Pancreas (tissue), 10 donors: ENCODE measurements around the gene ARL8A. TPM values are rescaled to one million over a fixed set of nuclear protein-coding genes. Genes with fewer than 3 reads are reported as not detected.

ENCODE experiments used
- ATAC-seq, 4 donors: fragments of 200-7000 bp; cut with Tn5 transposase; one replicate each; pipeline versions ENCODE4 v1.8.0 to v1.9.1; 2020; ENCODE audit warnings: mild to moderate bottlenecking in 4 of 4, moderate library complexity in 4 of 4
- DNase-seq, 6 donors: peaks; one replicate each; pipeline ENCODE4 v3.0.0-alpha.2; 2020
- FAIRE-seq: peaks from 2 replicates; lab custom pipeline; 2012; peaks lifted over from hg19 to GRCh38; lab: Jason Lieb, UNC
- H3K27ac ChIP-seq, 4 donors: fragments of 200-600 bp; sonication (generic); 1 replicate in 3 of 4; 2 replicates in 1 of 4; pipeline versions ENCODE4 v1.5.0 to v1.8.0; 2020
- H3K27me3 ChIP-seq, 4 donors: fragments of 200-600 bp; one replicate each; pipeline ENCODE4 v1.8.0; 2021
- H3K36me3 ChIP-seq, 3 donors: fragments of 200-600 bp; sonication (generic) in 1 of 3; one replicate each; pipeline versions ENCODE4 v1.5.0 to v1.8.0; 2020 to 2021
- H3K4me1 ChIP-seq, 3 donors: fragments of 200-600 bp; one replicate each; pipeline ENCODE4 v1.8.0; 2021
- H3K4me3 ChIP-seq, 4 donors: fragments of 200-600 bp; sonication (generic) in 2 of 4; one replicate each; pipeline versions ENCODE4 v1.5.0 to v1.8.0; 2020 to 2021
- H3K9me3 ChIP-seq, 4 donors: fragments of 200-600 bp; one replicate each; pipeline ENCODE4 v1.8.0; 2021
- WGBS, 2 donors: extraction: QIAGEN DNeasy Blood & Tissue Kit; methylation state at CpG; one replicate each; pipeline ENCODE4 v1.1.7; 2013; 5-methylcytosine and 5-hydroxymethylcytosine counted together
- intact Hi-C, 3 donors: fragments of 100-400 bp; cut with DNase I; formaldehyde crosslinking; loops; one replicate each; pipeline versions ENCODE4 v1.11.1 to v1.14.2; 2022
- polyA plus RNA-seq, 2 donors: library from polyadenylated mRNA; stranded (reverse); fragments of 200-250 nt; gene quantifications; one replicate each; pipeline ENCODE4 v1.2.3, GENCODE V29; 2013
- total RNA-seq, 6 donors: library from RNA; stranded (reverse); fragmentation: NEBNext Ultra II Directional in 4 of 6; extraction: Animal tissue kit (Norgen Biotek cat#: 25700) in 4 of 6; gene quantifications; one replicate each; pipeline versions ENCODE4 v1.2.1 to v1.2.4, GENCODE V29; 2021 to 2023
- TF ChIP-seq, protein P1 (sequence below), 4 donors: fragments of 200-600 bp; sonication (generic) in 3 of 4; IDR thresholded peaks; one replicate each; pipeline versions ENCODE4 v1.5.0 to v1.8.0; 2021; ENCODE audit warnings: antibody characterized with exemption in 4 of 4
- donor health status: healthy with polysubstance abuse.
- donor health status: DM: no; HTN: no; CAD: no; lungs with moderate emphysema.
- donor health status: DM: no; HTN: no; CAD: no.
- donor health status: control.
- donor health status: control.
- donor health status: Bipolar disorder and iron deficiency.
- donor health status: DM: yes; HTN: yes; CAD: no.
- donor health status: DM: no; HTN: no; CAD: no.
- donor health status: DM: no; HTN: no; CAD: no.
- donor health status: DM: yes; HTN: yes; CAD: no.

ARL8A gene
- total and polyA plus RNA-seq, 8 donors, result 14.8 to 30.4 (median 22.1) TPM

DNA sequence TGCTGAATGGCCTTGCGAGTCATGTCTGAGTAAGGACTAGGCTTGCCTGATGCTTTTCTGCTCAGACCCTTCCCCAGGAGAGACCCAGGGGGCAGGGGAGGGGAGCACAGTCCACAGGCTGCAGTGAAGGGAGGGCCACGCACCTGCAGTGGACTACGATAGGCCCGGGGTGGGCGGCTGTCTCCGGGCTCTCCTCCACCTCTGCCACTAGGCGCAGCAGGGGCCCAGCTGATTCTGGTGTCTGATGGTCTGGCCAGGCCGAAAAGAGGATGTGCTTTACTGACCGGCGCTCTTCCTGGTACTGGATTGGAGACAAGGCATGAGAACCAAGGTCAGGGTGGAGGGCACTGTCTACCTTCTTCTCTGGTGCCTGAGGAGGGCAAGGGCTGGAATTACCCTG lies 7.9 kb upstream of the ARL8A start:
- Histone ChIP-seq H3K9me3 (no peaks in the 10 kb centered on the region), H3K4me1 (peaks cover 0 to 5% (median 0%) of the 10 kb centered on the region in 3 donors), H3K27me3 (no peaks in the 10 kb centered on the region), H3K4me3 (no peak overlapping the region), H3K27ac (no peak overlapping the region), H3K36me3 (no peaks in the 10 kb centered on the region)
- FAIRE-seq, result no peak
- intact Hi-C loops, result no loop called here
- no peak for DNase-seq
- no peak for ATAC-seq
- WGBS, 2 donors, result 81 to 84% methylated on average over 10 of the region's 10 CpGs
- TF ChIP-seq, protein P1, sequence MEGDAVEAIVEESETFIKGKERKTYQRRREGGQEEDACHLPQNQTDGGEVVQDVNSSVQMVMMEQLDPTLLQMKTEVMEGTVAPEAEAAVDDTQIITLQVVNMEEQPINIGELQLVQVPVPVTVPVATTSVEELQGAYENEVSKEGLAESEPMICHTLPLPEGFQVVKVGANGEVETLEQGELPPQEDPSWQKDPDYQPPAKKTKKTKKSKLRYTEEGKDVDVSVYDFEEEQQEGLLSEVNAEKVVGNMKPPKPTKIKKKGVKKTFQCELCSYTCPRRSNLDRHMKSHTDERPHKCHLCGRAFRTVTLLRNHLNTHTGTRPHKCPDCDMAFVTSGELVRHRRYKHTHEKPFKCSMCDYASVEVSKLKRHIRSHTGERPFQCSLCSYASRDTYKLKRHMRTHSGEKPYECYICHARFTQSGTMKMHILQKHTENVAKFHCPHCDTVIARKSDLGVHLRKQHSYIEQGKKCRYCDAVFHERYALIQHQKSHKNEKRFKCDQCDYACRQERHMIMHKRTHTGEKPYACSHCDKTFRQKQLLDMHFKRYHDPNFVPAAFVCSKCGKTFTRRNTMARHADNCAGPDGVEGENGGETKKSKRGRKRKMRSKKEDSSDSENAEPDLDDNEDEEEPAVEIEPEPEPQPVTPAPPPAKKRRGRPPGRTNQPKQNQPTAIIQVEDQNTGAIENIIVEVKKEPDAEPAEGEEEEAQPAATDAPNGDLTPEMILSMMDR (IDR thresholded peaks at IDR 0.05), result no peak

DNA sequence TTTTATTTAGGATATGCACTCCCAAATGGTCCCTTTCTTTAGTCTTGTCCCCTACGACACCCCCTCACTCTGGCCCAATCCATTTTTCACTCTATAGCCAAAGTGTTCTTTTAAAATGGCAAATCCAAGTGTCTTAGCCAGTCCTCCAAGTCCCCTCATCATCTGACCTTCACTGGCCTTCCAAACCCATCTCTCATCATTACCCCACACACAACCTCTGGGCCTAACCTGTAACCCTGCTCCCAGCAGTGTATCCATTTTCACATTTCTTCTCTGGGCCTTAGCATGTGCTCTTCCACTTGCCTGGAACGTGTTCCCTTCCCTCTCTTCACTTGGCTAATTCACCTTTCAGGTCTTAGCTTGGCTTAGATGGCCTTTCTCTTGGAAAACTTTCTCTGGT lies 6.5 kb upstream of the ARL8A start:
- DNase-seq (no peak), ATAC-seq (no peak), FAIRE-seq (no peak)
- intact Hi-C loops, result no loop called here
- TF ChIP-seq, protein P1 (IDR thresholded peaks at IDR 0.05), result no peak
- no peak overlapping the region for H3K4me3 ChIP-seq
- H3K27ac ChIP-seq, result no peak overlapping the region
- H3K9me3 ChIP-seq, result no peaks in the 10 kb centered on the region
- no peaks in the 10 kb centered on the region for H3K36me3 ChIP-seq
- H3K4me1 ChIP-seq, result peaks cover 0 to 5% (median 0%) of the 10 kb centered on the region in 3 donors
- WGBS, 2 donors, result 74 to 91% methylated on average over 2 of the region's 2 CpGs
- H3K27me3 ChIP-seq, result no peaks in the 10 kb centered on the region

DNA sequence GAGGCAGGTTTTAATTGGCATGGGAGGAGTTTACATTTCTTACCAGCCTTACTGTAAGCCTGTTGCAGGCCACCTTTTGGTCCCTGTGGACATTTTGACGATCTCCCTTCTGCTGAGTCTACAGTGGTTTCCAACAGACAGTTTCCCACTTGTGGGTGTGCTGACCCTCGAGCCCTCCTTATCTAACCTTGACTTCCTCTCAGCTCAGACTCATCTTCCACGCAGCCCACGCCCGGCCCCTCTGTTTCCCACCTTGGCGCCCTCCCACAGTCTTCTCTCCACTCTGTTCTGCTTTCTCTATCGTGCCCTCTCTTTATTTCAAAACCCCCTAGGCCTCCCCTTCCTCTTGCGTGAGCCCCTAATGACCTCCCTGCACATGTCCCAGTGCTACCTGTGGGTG lies 6.1 kb upstream of the ARL8A start:
- H3K27me3 ChIP-seq, result no peaks in the 10 kb centered on the region
- TF ChIP-seq, protein P1 (IDR thresholded peaks at IDR 0.05), result no peak
- FAIRE-seq, result no peak
- H3K4me3 ChIP-seq, result no peak overlapping the region
- no peaks in the 10 kb centered on the region for H3K36me3 ChIP-seq
- no peak overlapping the region for H3K27ac ChIP-seq
- H3K4me1 ChIP-seq, result peaks cover 0 to 5% (median 0%) of the 10 kb centered on the region in 3 donors
- no peaks in the 10 kb centered on the region for H3K9me3 ChIP-seq
- 80 to 87% methylated on average over 8 of the region's 8 CpGs for WGBS, 2 donors
- no peak for ATAC-seq
- intact Hi-C loops, result no loop called here
- DNase-seq, result no peak

DNA sequence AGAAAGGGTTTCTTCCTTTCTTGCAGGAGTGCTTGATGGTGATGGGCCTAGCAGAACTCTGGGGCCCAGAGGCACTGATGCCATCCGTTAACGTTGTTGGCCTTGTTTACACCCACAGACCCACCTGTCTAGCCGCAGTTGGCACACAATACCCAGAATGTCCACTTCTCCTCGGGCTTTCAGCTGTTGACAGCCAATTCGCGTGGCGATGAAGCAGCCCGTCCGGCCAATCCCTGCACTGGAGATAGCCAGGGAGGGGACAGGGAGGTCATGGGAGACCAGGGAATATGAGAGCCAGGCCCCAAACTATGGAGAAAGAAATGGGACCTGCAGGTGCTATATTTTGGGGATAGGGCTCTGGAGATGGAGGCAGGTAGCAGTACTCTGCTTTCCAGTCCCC lies 5.7 kb upstream of the ARL8A start:
- intact Hi-C loops, result no loop called here
- TF ChIP-seq, protein P1 (IDR thresholded peaks at IDR 0.05), result no peak
- 86 to 95% methylated on average over 9 of the region's 9 CpGs for WGBS, 2 donors
- FAIRE-seq (no peak), DNase-seq (no peak), ATAC-seq (no peak)
- Histone ChIP-seq H3K27ac (no peak overlapping the region), H3K36me3 (no peaks in the 10 kb centered on the region), H3K4me3 (no peak overlapping the region), H3K4me1 (peaks cover 0 to 6% (median 0%) of the 10 kb centered on the region in 3 donors), H3K27me3 (no peaks in the 10 kb centered on the region), H3K9me3 (no peaks in the 10 kb centered on the region)

DNA sequence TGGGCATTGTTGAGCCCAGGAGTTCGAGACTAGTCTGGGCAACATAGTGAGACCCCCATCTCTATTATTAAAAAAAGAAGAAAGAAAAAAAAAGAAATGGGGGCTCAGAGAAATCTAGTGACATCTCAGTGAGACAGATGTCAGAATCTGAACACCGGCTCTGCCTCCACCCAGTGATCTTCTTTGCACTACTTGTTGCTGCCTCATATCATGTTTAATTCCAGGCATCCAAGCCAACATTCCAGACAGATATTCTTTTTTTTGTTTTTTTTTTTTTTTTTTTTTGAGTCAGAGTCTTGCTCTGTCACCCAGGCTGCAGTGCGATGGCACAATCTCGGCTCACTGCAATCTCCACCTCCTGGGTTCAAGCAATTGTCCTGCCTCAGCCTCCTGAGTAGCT lies 5.0 kb upstream of the ARL8A start:
- 87 to 93% methylated on average over 4 of the region's 4 CpGs for WGBS, 2 donors
- no peak overlapping the region for H3K4me3 ChIP-seq
- H3K36me3 ChIP-seq, result no peaks in the 10 kb centered on the region
- H3K27me3 ChIP-seq, result no peaks in the 10 kb centered on the region
- ATAC-seq, result no peak
- DNase-seq, result no peak
- peaks cover 0 to 4% (median 0%) of the 10 kb centered on the region in 3 donors for H3K4me1 ChIP-seq
- TF ChIP-seq, protein P1 (IDR thresholded peaks at IDR 0.05), result no peak
- H3K9me3 ChIP-seq, result no peaks in the 10 kb centered on the region
- no peak for FAIRE-seq
- H3K27ac ChIP-seq, result no peak overlapping the region
- intact Hi-C loops, result no loop called here
